Stimulated activated CD4-positive, alpha-beta T cell treated with anti-CD3 and anti-CD28 coated beads, Interleukin-2, amount 100 ng/mL, for 4 hours (primary cell): ENCODE measurements around the gene FRMD4B.
"Not testable (repeated sequence)": the region's sequence is repeated elsewhere in the genome, so short reads cannot be mapped to it uniquely, and the experiment has no call there.

Experiments
- DNase-seq: peaks from one replicate; pipeline ENCODE4 v3.0.0-alpha.2; 2020; ENCODE audit warnings: low read depth

The FRMD4B gene

GRCh38 chr3:69360690-69361089, 25.2 kb downstream of the FRMD4B start:
- DNase-seq, result no peak

- DNase-seq, result no peak
Measured at GRCh38 chr3:69359916-69360315, 26.0 kb downstream of the FRMD4B start.

- no peak for DNase-seq
Measured at GRCh38 chr3:69359339-69359893, 26.5 kb downstream of the FRMD4B start.

- DNase-seq, result no peak
Measured at GRCh38 chr3:69357196-69357595, 28.7 kb downstream of the FRMD4B start.

GRCh38 chr3:69354948-69355347, 30.9 kb downstream of the FRMD4B start:
- DNase-seq, result no peak

GRCh38 chr3:69353503-69353902, 32.4 kb downstream of the FRMD4B start:
- DNase-seq, result no peak

- DNase-seq, result no peak
Measured at GRCh38 chr3:69353088-69353478, 32.8 kb downstream of the FRMD4B start.

GRCh38 chr3:69352305-69353087, 33.4 kb downstream of the FRMD4B start:
- DNase-seq, result no peak

GRCh38 chr3:69343875-69344274, 42.0 kb downstream of the FRMD4B start:
- DNase-seq, result no peak

- no peak for DNase-seq
Measured at GRCh38 chr3:69342074-69342473, 43.8 kb downstream of the FRMD4B start.

- DNase-seq, result no peak
Measured at GRCh38 chr3:69339760-69340159, 46.1 kb downstream of the FRMD4B start.

GRCh38 chr3:69338911-69339310, 47.0 kb downstream of the FRMD4B start:
- no peak for DNase-seq

GRCh38 chr3:69332934-69333333, 53.0 kb downstream of the FRMD4B start:
- no peak for DNase-seq

GRCh38 chr3:69330891-69331400, 54.9 kb downstream of the FRMD4B start:
- DNase-seq, result no peak

- DNase-seq, result no peak
Measured at GRCh38 chr3:69329892-69330291, 56.0 kb downstream of the FRMD4B start.

- no peak for DNase-seq
Measured at GRCh38 chr3:69328963-69329302, 57.0 kb downstream of the FRMD4B start.

GRCh38 chr3:69328103-69328962, 57.6 kb downstream of the FRMD4B start:
- no peak for DNase-seq

GRCh38 chr3:69326855-69327300, 59.0 kb downstream of the FRMD4B start:
- DNase-seq, result peak; percentile 64

GRCh38 chr3:69325151-69325550, 60.7 kb downstream of the FRMD4B start:
- no peak for DNase-seq

GRCh38 chr3:69324362-69325025, 61.4 kb downstream of the FRMD4B start:
- no peak for DNase-seq

GRCh38 chr3:69323941-69324340, 61.9 kb downstream of the FRMD4B start:
- no peak for DNase-seq

GRCh38 chr3:69322512-69322911, 63.4 kb downstream of the FRMD4B start:
- DNase-seq, result not testable (repeated sequence)
